IMR-90 (cell line): ENCODE data around the gene LYZ. TPM values are rescaled to one million over a fixed set of nuclear protein-coding genes. Genes with fewer than 3 reads are reported as not detected.
"Not testable (repeated sequence)": the region's sequence is repeated elsewhere in the genome, so short reads cannot be mapped to it uniquely, and the experiment has no call there.

ENCODE experiments used
- ATAC-seq: fragments of 200-7000 bp; cut with Tn5 transposase; 2 replicates; pipeline ENCODE4 v1.9.1; 2020; ENCODE audit warnings: low read depth, mild to moderate bottlenecking, moderate library complexity
- BruUV-seq: library from RNA; stranded (reverse); fragments of 400-500 nt; replicated peaks from 2 replicates; lab custom pipeline; 2021; lab: Mats Ljungman, UMichigan
- CTCF ChIA-PET: fragments of 300-600 bp; formaldehyde crosslinking; extraction: SDS; loops from one replicate; lab custom pipeline; 2021; ENCODE audit warnings: antibody characterized with exemption; lab: Yijun Ruan, JAX
- POLR2A ChIA-PET: fragments of 300-600 bp; sonication (Branson Sonifier 250); formaldehyde crosslinking; loops from one replicate; lab custom pipeline; 2022; ENCODE audit warnings: antibody characterized with exemption; ENCODE audit not compliant: unreplicated experiment; lab: Charles Lee
- DNase-seq: peaks from one replicate; pipeline ENCODE4 v3.0.0; 2013
- H2AFZ ChIP-seq: replicated peaks from 2 replicates; pipeline ENCODE3; 2013; ENCODE audit warnings: low read length, mild to moderate bottlenecking; ENCODE audit not compliant: poor library complexity
- H2AK5ac ChIP-seq: 2 replicates; pipeline ENCODE4 v1.6.1; 2013; ENCODE audit warnings: low read depth, low read length, inconsistent platforms
- H2AK9ac ChIP-seq: replicated peaks from 2 replicates; pipeline ENCODE3; 2013; ENCODE audit warnings: mild to moderate bottlenecking, low read depth, low read length, moderate library complexity; ENCODE audit not compliant: poor library complexity
- H2BK120ac ChIP-seq: 2 replicates; pipeline ENCODE4 v1.6.1; 2013; ENCODE audit warnings: low read depth, low read length, inconsistent platforms
- H2BK15ac ChIP-seq: 3 replicates; pipeline ENCODE4 v1.6.1; 2013; ENCODE audit warnings: low read depth, low read length, inconsistent platforms
- H2BK20ac ChIP-seq: 2 replicates; pipeline ENCODE4 v1.6.1; 2013; ENCODE audit warnings: low read depth, mild to moderate bottlenecking, inconsistent platforms, low read length, moderate library complexity
- H2BK5ac ChIP-seq: 2 replicates; pipeline ENCODE4 v1.6.1; 2013; ENCODE audit warnings: mild to moderate bottlenecking, low read depth, low read length, inconsistent platforms; ENCODE audit not compliant: poor library complexity, severe bottlenecking
- H3K14ac ChIP-seq: replicated peaks from 2 replicates; pipeline ENCODE4 v1.6.1; 2013; ENCODE audit warnings: low read depth, low read length, inconsistent platforms
- H3K18ac ChIP-seq: 2 replicates; pipeline ENCODE4 v1.6.1; 2013; ENCODE audit warnings: low read depth, low read length, control low read depth
- H3K23ac ChIP-seq: 2 replicates; pipeline ENCODE4 v1.6.1; 2013; ENCODE audit warnings: low read depth, low read length, inconsistent platforms
- H3K27ac ChIP-seq: 2 replicates; pipeline ENCODE4 v1.5.1; 2013; ENCODE audit warnings: mild to moderate bottlenecking, control low read depth, low read length; ENCODE audit not compliant: insufficient read depth
- H3K27me3 ChIP-seq: 2 replicates; pipeline ENCODE4 v1.6.1; 2013; ENCODE audit warnings: low read length; ENCODE audit not compliant: control insufficient read depth, insufficient read depth
- H3K36me3 ChIP-seq: 2 replicates; pipeline ENCODE4 v1.6.1; 2013; ENCODE audit warnings: low read length, mixed read lengths; ENCODE audit not compliant: control insufficient read depth, insufficient read depth
- H3K4ac ChIP-seq: 2 replicates; pipeline ENCODE4 v1.6.1; 2013; ENCODE audit warnings: low read depth, low read length, inconsistent platforms
- H3K4me1 ChIP-seq: 2 replicates; pipeline ENCODE4 v1.6.1; 2013; ENCODE audit warnings: low read length, mixed read lengths; ENCODE audit not compliant: control insufficient read depth, insufficient read depth
- H3K4me2 ChIP-seq: 2 replicates; pipeline ENCODE4 v1.6.1; 2013; ENCODE audit warnings: low read depth, mild to moderate bottlenecking, control low read depth, low read length, moderate library complexity
- H3K4me3 ChIP-seq: 2 replicates; pipeline ENCODE4 v1.5.1; 2013; ENCODE audit warnings: low read depth, mild to moderate bottlenecking, control low read depth, low read length, moderate library complexity; ENCODE audit not compliant: insufficient read depth
- H3K56ac ChIP-seq: 2 replicates; pipeline ENCODE4 v1.6.1; 2013; ENCODE audit warnings: low read length, inconsistent platforms; ENCODE audit not compliant: insufficient read depth; ENCODE audit errors: extremely low read depth
- H3K79me1 ChIP-seq, 2 experiments: 2 replicates each; pipeline ENCODE4 v1.6.1; 2013; ENCODE audit warnings: low read length in 2 of 2, inconsistent platforms in 1 of 2, low read depth in 1 of 2
- H3K9ac ChIP-seq: 2 replicates; pipeline ENCODE4 v1.6.1; 2013; ENCODE audit warnings: low read depth, low read length, control low read depth
- H3K9me1 ChIP-seq: 2 replicates; pipeline ENCODE4 v1.6.1; 2013; ENCODE audit warnings: low read length, inconsistent platforms; ENCODE audit not compliant: insufficient read depth
- H3K9me3 ChIP-seq: 2 replicates; pipeline ENCODE4 v1.6.1; 2013; ENCODE audit warnings: low read length; ENCODE audit not compliant: control insufficient read depth, insufficient read depth
- H4K20me1 ChIP-seq: 2 replicates; pipeline ENCODE4 v1.6.1; 2013; ENCODE audit warnings: low read length, inconsistent platforms; ENCODE audit not compliant: insufficient read depth
- H4K5ac ChIP-seq: 2 replicates; pipeline ENCODE4 v1.6.1; 2013; ENCODE audit warnings: mild to moderate bottlenecking, low read depth, low read length, control low read depth
- H4K8ac ChIP-seq, 2 experiments: 2 replicates each; pipeline ENCODE4 v1.6.1; 2013; ENCODE audit warnings: low read depth in 2 of 2, low read length in 2 of 2, control low read depth in 1 of 2, inconsistent platforms in 1 of 2
- H4K91ac ChIP-seq: 2 replicates; pipeline ENCODE4 v1.6.1; 2013; ENCODE audit warnings: low read depth, low read length, inconsistent platforms; ENCODE audit not compliant: insufficient read depth
- BHLHE40 ChIP-seq: fragments of 150-350 bp; IDR thresholded peaks from 2 replicates; pipeline ENCODE4 v1.6.1; 2016; ENCODE audit warnings: mild to moderate bottlenecking, low read depth, low read length
- MXI1 ChIP-seq: IDR thresholded peaks from 2 replicates; pipeline ENCODE4 v1.6.1; 2012; ENCODE audit warnings: low read depth, mild to moderate bottlenecking, low read length, moderate library complexity, borderline replicate concordance
- POLR2A ChIP-seq: IDR thresholded peaks from 2 replicates; pipeline ENCODE4 v1.6.1; 2012; ENCODE audit warnings: mild to moderate bottlenecking, low read depth, low read length
- WGBS, 2 experiments: methylation state at CpG; one replicate each; pipeline versions ENCODE4 v1.1.5 to v1.1.7; 2013; ENCODE audit warnings: missing lambda C conversion rate in 2 of 2; ENCODE audit not compliant: insufficient read length in 1 of 2; ENCODE audit errors: extremely low coverage in 2 of 2; 5-methylcytosine and 5-hydroxymethylcytosine counted together
- dilution Hi-C: fragments of 300-500 bp; cut with HindIII; formaldehyde crosslinking; loops from one replicate; pipeline ENCODE4 v1.14.3; 2018; ENCODE audit warnings: low sequenced_read_pairs; ENCODE audit not compliant: unreplicated experiment
- in situ Hi-C: fragments of 300-500 bp; cut with MboI; formaldehyde crosslinking; loops from 3 replicates; pipeline ENCODE4 v1.14.3; 2019; ENCODE audit warnings: low sequenced_read_pairs, inconsistent platforms, mixed read lengths
- intact Hi-C: fragments of 100-400 bp; cut with micrococcal nuclease; formaldehyde crosslinking; loops from 2 replicates; pipeline ENCODE4 v1.10.0; 2022
- polyA plus RNA-seq, 3 experiments: library from polyadenylated mRNA; depleted of rRNA; stranded (reverse); fragments of >200 nt; gene quantifications; 2 replicates each; pipeline ENCODE4 v1.2.3, GENCODE V29; 2012; ENCODE audit warnings: low replicate concordance in 1 of 3
- total RNA-seq: library from RNA; depleted of rRNA; stranded (reverse); fragments of >200 nt; gene quantifications from 2 replicates; pipeline ENCODE4 v1.2.3, GENCODE V29; 2012
- TF ChIP-seq, protein P1 (sequence below): fragments of 150-350 bp; IDR thresholded peaks from 2 replicates; pipeline ENCODE4 v1.6.1; 2016; ENCODE audit warnings: low read depth, mild to moderate bottlenecking, low read length, moderate library complexity, borderline replicate concordance

The LYZ gene
- total and polyA plus RNA-seq, 2 of the 4 experiments (the other 2 are of a cell fraction), result not detected

DNA sequence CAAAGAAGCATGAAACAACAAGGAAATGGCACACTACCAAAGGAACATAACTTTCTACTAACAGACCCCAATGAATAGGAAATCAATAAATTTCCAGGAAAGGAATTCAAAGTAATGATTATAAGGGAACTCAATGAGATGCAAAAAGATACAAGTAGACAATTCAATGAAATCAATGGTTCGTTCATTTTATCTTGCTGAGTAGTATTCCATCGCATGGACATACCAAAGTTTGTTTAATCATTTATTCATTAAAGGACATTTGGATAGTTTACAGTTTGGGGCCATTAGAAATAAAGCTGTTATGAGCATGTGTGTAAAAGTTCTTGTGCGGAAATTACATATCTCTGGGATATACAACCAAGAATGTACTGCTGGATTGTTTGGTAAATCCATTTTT lies 35.0 kb upstream of the LYZ start:
- no CpG with 5 or more reads among the region's 3 CpGs for WGBS, 2 experiments
- no peak overlapping the region for H3K4me2 ChIP-seq
- H4K20me1 ChIP-seq, result no peaks in the 10 kb centered on the region
- no peaks in the 10 kb centered on the region for H3K9me3 ChIP-seq
- intact Hi-C loops (no loop called here), in situ Hi-C loops (no loop called here), dilution Hi-C loops (no loop called here)
- DNase-seq, result no peak
- H2AK9ac ChIP-seq, result no peak overlapping the region
- no peak overlapping the region for H3K56ac ChIP-seq
- H3K27ac ChIP-seq, result no peak overlapping the region
- H3K4ac ChIP-seq, result no peak overlapping the region
- no peak overlapping the region for H3K18ac ChIP-seq
- H2AFZ ChIP-seq, result no peak overlapping the region
- H3K79me1 ChIP-seq, result no peaks in the 10 kb centered on the region
- H2BK120ac ChIP-seq, result no peak overlapping the region
- H3K9ac ChIP-seq, result no peak overlapping the region
- no peak overlapping the region for H2AK5ac ChIP-seq
- ATAC-seq, result no peak
- H3K36me3 ChIP-seq, result no peaks in the 10 kb centered on the region
- TF ChIP-seq, protein P1, sequence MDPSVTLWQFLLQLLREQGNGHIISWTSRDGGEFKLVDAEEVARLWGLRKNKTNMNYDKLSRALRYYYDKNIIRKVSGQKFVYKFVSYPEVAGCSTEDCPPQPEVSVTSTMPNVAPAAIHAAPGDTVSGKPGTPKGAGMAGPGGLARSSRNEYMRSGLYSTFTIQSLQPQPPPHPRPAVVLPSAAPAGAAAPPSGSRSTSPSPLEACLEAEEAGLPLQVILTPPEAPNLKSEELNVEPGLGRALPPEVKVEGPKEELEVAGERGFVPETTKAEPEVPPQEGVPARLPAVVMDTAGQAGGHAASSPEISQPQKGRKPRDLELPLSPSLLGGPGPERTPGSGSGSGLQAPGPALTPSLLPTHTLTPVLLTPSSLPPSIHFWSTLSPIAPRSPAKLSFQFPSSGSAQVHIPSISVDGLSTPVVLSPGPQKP, result no peak
- TF ChIP-seq MXI1, result no peak
- no peak for TF ChIP-seq BHLHE40
- TF ChIP-seq POLR2A, result no peak
- no peak overlapping the region for H2BK5ac ChIP-seq
- no peaks in the 10 kb centered on the region for H3K4me1 ChIP-seq
- no peak overlapping the region for H4K8ac ChIP-seq
- no peak overlapping the region for H2BK20ac ChIP-seq
- no peak overlapping the region for H4K5ac ChIP-seq
- POLR2A ChIA-PET, result no interaction called here
- CTCF ChIA-PET, result no interaction called here
- no peak overlapping the region for H4K91ac ChIP-seq
- H3K23ac ChIP-seq, result no peak overlapping the region
- no peak overlapping the region for H2BK15ac ChIP-seq
- H3K27me3 ChIP-seq, result no peaks in the 10 kb centered on the region; the same call in 1 of the 2 replicates
- BruUV-seq, result no TSS peak
- H3K9me1 ChIP-seq, result no peaks in the 10 kb centered on the region
- no peak overlapping the region for H3K14ac ChIP-seq
- no peak overlapping the region for H3K4me3 ChIP-seq

DNA sequence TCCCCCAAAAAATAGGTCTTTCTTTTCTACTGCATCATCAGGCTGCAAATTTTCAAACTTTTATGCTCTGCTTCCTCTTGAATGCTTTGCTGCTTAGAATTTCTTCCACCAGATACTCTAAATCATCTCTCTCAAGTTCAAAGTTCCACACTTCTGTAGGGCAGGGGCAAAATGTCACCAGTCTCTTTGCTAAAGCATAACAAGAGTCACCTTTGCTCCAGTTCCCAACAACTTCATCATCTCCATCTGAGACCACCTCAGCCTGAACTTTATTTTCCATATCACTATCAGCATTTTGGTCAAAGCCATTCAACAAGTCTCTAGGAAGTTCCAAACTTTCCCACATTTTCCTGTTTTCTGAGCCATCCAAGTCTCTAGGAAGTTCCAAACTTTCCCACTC lies 31.4 kb upstream of the LYZ start:
- H3K18ac ChIP-seq, H3K36me3 ChIP-seq, H3K9ac ChIP-seq, H3K9me3 ChIP-seq, H4K91ac ChIP-seq, ATAC-seq, H2BK15ac ChIP-seq, H4K8ac ChIP-seq, H3K27me3 ChIP-seq, H2BK5ac ChIP-seq, H2BK20ac ChIP-seq, H3K14ac ChIP-seq, POLR2A ChIA-PET, dilution Hi-C loops, in situ Hi-C loops, intact Hi-C loops, H2BK120ac ChIP-seq, H3K4me1 ChIP-seq, H3K27ac ChIP-seq, H2AK5ac ChIP-seq, H3K79me1 ChIP-seq, H3K4ac ChIP-seq, DNase-seq, H3K56ac ChIP-seq, H2AFZ ChIP-seq, CTCF ChIA-PET, BruUV-seq, H3K23ac ChIP-seq, H3K9me1 ChIP-seq, H3K4me2 ChIP-seq, H4K20me1 ChIP-seq, H2AK9ac ChIP-seq, H3K4me3 ChIP-seq, H4K5ac ChIP-seq: not testable (repeated sequence)
